Dendritic cell treated with granulocyte-macrophage colony-stimulating factor and Interleukin-4, amounts not matched to agents 40 ng/mL and 50 ng/mL, for 4 days (primary cell): ENCODE results near the gene QRFP.

Experiments used
- H3K27ac Mint-ChIP-seq: one replicate; pipeline ENCODE4 v1.8.0; 2022; ENCODE audit warnings: mild to moderate bottlenecking, mixed read lengths
- H3K27me3 Mint-ChIP-seq: one replicate; pipeline ENCODE4 v1.8.0; 2022; ENCODE audit warnings: mild to moderate bottlenecking, mixed read lengths
- H3K36me3 Mint-ChIP-seq: one replicate; pipeline ENCODE4 v1.8.0; 2022; ENCODE audit warnings: low read depth, mixed read lengths
- H3K4me1 Mint-ChIP-seq: one replicate; pipeline ENCODE4 v1.8.0; 2022; ENCODE audit warnings: low read depth, mixed read lengths
- H3K4me3 Mint-ChIP-seq: one replicate; pipeline ENCODE4 v1.8.0; 2022; ENCODE audit warnings: mild to moderate bottlenecking, moderate library complexity, mixed read lengths
- H3K9me3 Mint-ChIP-seq: one replicate; pipeline ENCODE4 v1.8.0; 2022; ENCODE audit warnings: mixed read lengths
- intact Hi-C: fragments of 100-400 bp; cut with micrococcal nuclease; formaldehyde crosslinking; loops from one replicate; pipeline ENCODE4 v1.15.0; 2022

Gene QRFP

GRCh38 chr9:130927995-130928900 lies 31.6 kb upstream of the QRFP start:
- no peaks in the 10 kb centered on the region for H3K9me3 Mint-ChIP-seq
- peaks cover 6% of the 10 kb centered on the region for H3K4me1 Mint-ChIP-seq
- peaks cover 27% of the 10 kb centered on the region for H3K27me3 Mint-ChIP-seq
- no peaks in the 10 kb centered on the region for H3K36me3 Mint-ChIP-seq
- no peak overlapping the region for H3K27ac Mint-ChIP-seq
- intact Hi-C loops: no loop called here
- H3K4me3 Mint-ChIP-seq: no peak overlapping the region

- Mint-ChIP-seq H3K4me1 (peaks cover 6% of the 10 kb centered on the region), H3K4me3 (no peak overlapping the region), H3K27ac (no peak overlapping the region), H3K27me3 (peaks cover 24% of the 10 kb centered on the region), H3K9me3 (no peaks in the 10 kb centered on the region), H3K36me3 (no peaks in the 10 kb centered on the region)
- intact Hi-C loops: no loop called here
These were observed 30.7 kb upstream of the QRFP start for GRCh38 chr9:130927338-130927737.

- H3K27ac Mint-ChIP-seq: no peak overlapping the region
- peaks cover 18% of the 10 kb centered on the region for H3K27me3 Mint-ChIP-seq
- H3K4me3 Mint-ChIP-seq: no peak overlapping the region
- no peaks in the 10 kb centered on the region for H3K36me3 Mint-ChIP-seq
- intact Hi-C loops: no loop called here
- peaks cover 6% of the 10 kb centered on the region for H3K4me1 Mint-ChIP-seq
- no peaks in the 10 kb centered on the region for H3K9me3 Mint-ChIP-seq
These were observed 28.6 kb upstream of the QRFP start for GRCh38 chr9:130925050-130925678.

GRCh38 chr9:130924448-130924788 lies 27.8 kb upstream of the QRFP start:
- Mint-ChIP-seq H3K27me3 (peaks cover 19% of the 10 kb centered on the region), H3K4me1 (peaks cover 6% of the 10 kb centered on the region)
- intact Hi-C loops: no loop called here

GRCh38 chr9:130923611-130924447 lies 27.2 kb upstream of the QRFP start:
- Mint-ChIP-seq H3K36me3 (no peaks in the 10 kb centered on the region), H3K4me1 (peaks cover 6% of the 10 kb centered on the region), H3K9me3 (no peaks in the 10 kb centered on the region), H3K27ac (no peak overlapping the region), H3K27me3 (peaks cover 22% of the 10 kb centered on the region), H3K4me3 (no peak overlapping the region)
- intact Hi-C loops: no loop called here

More at GRCh38 chr9:130924448-130924788, 27.8 kb upstream of the QRFP start:
- Mint-ChIP-seq H3K4me3 (no peak overlapping the region), H3K27ac (no peak overlapping the region), H3K36me3 (no peaks in the 10 kb centered on the region), H3K9me3 (no peaks in the 10 kb centered on the region)

- Mint-ChIP-seq H3K27me3 (peaks cover 23% of the 10 kb centered on the region), H3K9me3 (no peaks in the 10 kb centered on the region), H3K4me3 (no peak overlapping the region), H3K36me3 (no peaks in the 10 kb centered on the region), H3K27ac (no peak overlapping the region), H3K4me1 (peaks cover 6% of the 10 kb centered on the region)
- intact Hi-C loops: no loop called here
These were observed 26.4 kb upstream of the QRFP start for GRCh38 chr9:130922893-130923610.

GRCh38 chr9:130921989-130922892 lies 25.6 kb upstream of the QRFP start:
- Mint-ChIP-seq H3K36me3 (no peaks in the 10 kb centered on the region), H3K4me1 (peaks cover 6% of the 10 kb centered on the region), H3K27me3 (peaks cover 26% of the 10 kb centered on the region), H3K9me3 (no peaks in the 10 kb centered on the region), H3K27ac (no peak overlapping the region), H3K4me3 (no peak overlapping the region)
- intact Hi-C loops: no loop called here

GRCh38 chr9:130921300-130921988 lies 24.8 kb upstream of the QRFP start:
- Mint-ChIP-seq H3K27ac (no peak overlapping the region), H3K9me3 (no peaks in the 10 kb centered on the region), H3K4me3 (no peak overlapping the region), H3K4me1 (peaks cover 6% of the 10 kb centered on the region), H3K36me3 (no peaks in the 10 kb centered on the region), H3K27me3 (peaks cover 32% of the 10 kb centered on the region)
- intact Hi-C loops: no loop called here

GRCh38 chr9:130920762-130921299 lies 24.2 kb upstream of the QRFP start:
- no peak overlapping the region for H3K4me3 Mint-ChIP-seq
- peaks cover under 1% of the 10 kb centered on the region for H3K4me1 Mint-ChIP-seq
- H3K9me3 Mint-ChIP-seq: no peaks in the 10 kb centered on the region
- intact Hi-C loops: no loop called here
- no peaks in the 10 kb centered on the region for H3K36me3 Mint-ChIP-seq
- peaks cover 31% of the 10 kb centered on the region for H3K27me3 Mint-ChIP-seq
- no peak overlapping the region for H3K27ac Mint-ChIP-seq

- no peaks in the 10 kb centered on the region for H3K4me1 Mint-ChIP-seq
- H3K36me3 Mint-ChIP-seq: no peaks in the 10 kb centered on the region
- H3K27ac Mint-ChIP-seq: no peak overlapping the region
- peaks cover 30% of the 10 kb centered on the region for H3K27me3 Mint-ChIP-seq
- intact Hi-C loops: no loop called here
- no peak overlapping the region for H3K4me3 Mint-ChIP-seq
- H3K9me3 Mint-ChIP-seq: no peaks in the 10 kb centered on the region
These were observed 23.6 kb upstream of the QRFP start for GRCh38 chr9:130920233-130920632.

- H3K4me1 Mint-ChIP-seq: no peaks in the 10 kb centered on the region
- no peak overlapping the region for H3K4me3 Mint-ChIP-seq
- no peak overlapping the region for H3K27ac Mint-ChIP-seq
- intact Hi-C loops: no loop called here
- no peaks in the 10 kb centered on the region for H3K9me3 Mint-ChIP-seq
- peaks cover 29% of the 10 kb centered on the region for H3K27me3 Mint-ChIP-seq
- no peaks in the 10 kb centered on the region for H3K36me3 Mint-ChIP-seq
These were observed 23.0 kb upstream of the QRFP start for GRCh38 chr9:130919559-130920145.
